HepG2 (cell line): ENCODE data around the gene MYO1E. TPM values are rescaled to one million over a fixed set of nuclear protein-coding genes. Genes with fewer than 3 reads are reported as not detected.

Experiments used
- ATAC-seq: fragments of 200-7000 bp; cut with Tn5 transposase; 3 replicates; pipeline ENCODE4 v1.9.1; 2020; ENCODE audit warnings: mild to moderate bottlenecking, moderate library complexity
- BruUV-seq: library from RNA; stranded (reverse); fragments of 400-500 nt; replicated peaks from 2 replicates; lab custom pipeline; 2021; lab: Mats Ljungman, UMichigan
- CTCF ChIA-PET: fragments of 300-600 bp; formaldehyde crosslinking; extraction: SDS; loops from one replicate; lab custom pipeline; 2021; ENCODE audit warnings: low total read pairs, inconsistent platforms, low intra/inter-chr PET ratio; lab: Yijun Ruan, JAX
- POLR2A ChIA-PET: fragments of 350-600 bp; sonication (Branson Sonifier 250); formaldehyde crosslinking; loops from one replicate; lab custom pipeline; 2020; ENCODE audit warnings: antibody characterized with exemption, inconsistent platforms; lab: Yijun Ruan, JAX
- DNase-seq: peaks from one replicate; pipeline ENCODE4 v3.0.0-alpha.2; 2015; ENCODE audit warnings: low spot score
- FAIRE-seq: peaks from 3 replicates; lab custom pipeline; 2011; peaks lifted over from hg19 to GRCh38; lab: Jason Lieb, UNC
- H2AFZ ChIP-seq: one replicate; pipeline ENCODE4 v1.6.1; 2011; ENCODE audit warnings: low read length, inconsistent platforms
- H3K27ac ChIP-seq: fragments of 300-600 bp; 3 replicates; pipeline ENCODE4 v1.8.0; 2011; ENCODE audit warnings: mixed run types, mild to moderate bottlenecking, mixed read lengths, low read length, inconsistent platforms; ENCODE audit not compliant: insufficient read depth; ENCODE audit errors: extremely low read length
- H3K27me3 ChIP-seq, 2 experiments: fragments of 200-600 bp in 1 of 2; 2 replicates in 1 of 2; 3 replicates in 1 of 2; pipeline versions ENCODE4 v1.6.0 to v1.8.0; 2011; ENCODE audit warnings: low read length in 2 of 2, mild to moderate bottlenecking in 2 of 2, moderate library complexity in 2 of 2, inconsistent platforms in 1 of 2; ENCODE audit not compliant: insufficient read depth in 2 of 2, control insufficient read depth in 1 of 2
- H3K36me3 ChIP-seq, 2 experiments: fragments of 200-600 bp in 1 of 2; replicated peaks in 1 of 2; 2 replicates in 1 of 2; 3 replicates in 1 of 2; pipeline versions ENCODE4 v1.5.1 to v1.8.0; 2011; ENCODE audit warnings: low read length in 2 of 2, inconsistent platforms in 1 of 2; ENCODE audit not compliant: insufficient read depth in 2 of 2, control insufficient read depth in 1 of 2
- H3K4me1 ChIP-seq: 2 replicates; pipeline ENCODE4 v1.5.1; 2012; ENCODE audit warnings: low read length, inconsistent platforms; ENCODE audit not compliant: insufficient read depth
- H3K4me2 ChIP-seq: 2 replicates; pipeline ENCODE4 v1.6.0; 2011; ENCODE audit warnings: low read depth, low read length, inconsistent platforms
- H3K4me3 ChIP-seq, 3 experiments: fragments of 200-600 bp in 1 of 3; sonication (generic), shearing (Covaris generic) in 1 of 3; replicated peaks in 1 of 3; 2 replicates each; pipeline ENCODE4 v1.5.1; 2011 to 2016; ENCODE audit warnings: low read length in 3 of 3, inconsistent platforms in 2 of 3, low read depth in 2 of 3, mild to moderate bottlenecking in 2 of 3, control low read depth in 1 of 3, mixed read lengths in 1 of 3; ENCODE audit not compliant: insufficient read depth in 1 of 3
- H3K79me2 ChIP-seq: one replicate; pipeline ENCODE4 v1.6.1; 2011; ENCODE audit warnings: low read length, inconsistent platforms; ENCODE audit not compliant: insufficient read depth
- H3K9ac ChIP-seq: 2 replicates; pipeline ENCODE4 v1.6.0; 2011; ENCODE audit warnings: mild to moderate bottlenecking, low read depth, low read length, inconsistent platforms; ENCODE audit not compliant: insufficient read depth
- H3K9me3 ChIP-seq: 2 replicates; pipeline ENCODE4 v1.5.1; 2012; ENCODE audit warnings: mild to moderate bottlenecking, low read length
- H4K20me1 ChIP-seq: 2 replicates; pipeline ENCODE4 v1.6.0; 2011; ENCODE audit warnings: inconsistent platforms, mild to moderate bottlenecking, low read length, moderate library complexity; ENCODE audit not compliant: insufficient read depth
- JARID2 ChIP-seq: sonication (generic); formaldehyde crosslinking; IDR thresholded peaks from 2 replicates; pipeline ENCODE4 v1.8.1; 2023; ENCODE audit warnings: missing genetic modification reagents, inconsistent platforms; ENCODE audit not compliant: insufficient replicate concordance
- KDM6A ChIP-seq: IDR thresholded peaks from 2 replicates; pipeline ENCODE4 v1.6.1; 2016; ENCODE audit warnings: low read depth
- RXRA ChIP-seq: sonication (generic); formaldehyde crosslinking; IDR thresholded peaks from 2 replicates; pipeline ENCODE4 v1.5.1; 2020; ENCODE audit warnings: missing genetic modification reagents
- ZNF614 ChIP-seq: IDR thresholded peaks from 2 replicates; pipeline ENCODE4 v1.6.1; 2018; ENCODE audit warnings: missing biosample characterization, missing genetic modification reagents, inconsistent platforms, borderline replicate concordance
- ZNF770 ChIP-seq: sonication (generic); formaldehyde crosslinking; IDR thresholded peaks from 2 replicates; pipeline ENCODE4 v1.5.0; 2020; ENCODE audit warnings: mild to moderate bottlenecking, missing genetic modification reagents
- ZSCAN25 ChIP-seq: sonication (generic); formaldehyde crosslinking; IDR thresholded peaks from 2 replicates; pipeline ENCODE4 v1.8.0; 2022; ENCODE audit warnings: mild to moderate bottlenecking, missing genetic modification reagents
- WGBS: methylation state at CpG from one replicate; pipeline ENCODE4 v1.1.6; 2017; ENCODE audit warnings: low lambda C conversion rate; 5-methylcytosine and 5-hydroxymethylcytosine counted together
- in situ Hi-C: cut with HindIII; loops from 2 replicates; pipeline ENCODE4 v1.10.0; 2017; ENCODE audit warnings: low pct_unique_long_range_greater_than_20kb; ENCODE audit not compliant: extremely low pct_ligation_motif_present
- intact Hi-C: fragments of 100-400 bp; cut with micrococcal nuclease; formaldehyde crosslinking; loops from one replicate; pipeline ENCODE4 v1.10.0; 2022; ENCODE audit not compliant: unreplicated experiment
- polyA plus RNA-seq, 8 experiments: library from polyadenylated mRNA; depleted of rRNA in 3 of 8; stranded (reverse) in 7 of 8; unstranded in 1 of 8; fragments of >200 nt; fragmentation: Illumina TruSeq in 4 of 8; extraction: Trizol in 4 of 8; gene quantifications; 2 replicates each; pipeline versions ENCODE4 v1.2.1 to v1.2.3, GENCODE V29; 2011 to 2016; ENCODE audit warnings: low read depth in 4 of 8, missing spikeins in 1 of 8, mixed read lengths in 1 of 8; ENCODE audit not compliant: insufficient read depth in 1 of 8
- total RNA-seq, 5 experiments: library from RNA; depleted of rRNA; stranded (reverse); fragments of >200 nt; fragmentation: Illumina TruSeq; extraction: Trizol; gene quantifications; 2 replicates each; pipeline ENCODE4 v1.2.3, GENCODE V29; 2016; ENCODE audit warnings: low read depth in 1 of 5
- TF ChIP-seq, protein P1 (sequence below): sonication (generic); formaldehyde crosslinking; IDR thresholded peaks from 2 replicates; pipeline ENCODE4 v1.4.0; 2020; ENCODE audit warnings: missing genetic modification reagents

The MYO1E gene
- total and polyA plus RNA-seq, 2 of the 13 experiments (the other 11 are each of a cell fraction or from before 2014, with no cell fraction given): 15.7 to 25.1 TPM

DNA sequence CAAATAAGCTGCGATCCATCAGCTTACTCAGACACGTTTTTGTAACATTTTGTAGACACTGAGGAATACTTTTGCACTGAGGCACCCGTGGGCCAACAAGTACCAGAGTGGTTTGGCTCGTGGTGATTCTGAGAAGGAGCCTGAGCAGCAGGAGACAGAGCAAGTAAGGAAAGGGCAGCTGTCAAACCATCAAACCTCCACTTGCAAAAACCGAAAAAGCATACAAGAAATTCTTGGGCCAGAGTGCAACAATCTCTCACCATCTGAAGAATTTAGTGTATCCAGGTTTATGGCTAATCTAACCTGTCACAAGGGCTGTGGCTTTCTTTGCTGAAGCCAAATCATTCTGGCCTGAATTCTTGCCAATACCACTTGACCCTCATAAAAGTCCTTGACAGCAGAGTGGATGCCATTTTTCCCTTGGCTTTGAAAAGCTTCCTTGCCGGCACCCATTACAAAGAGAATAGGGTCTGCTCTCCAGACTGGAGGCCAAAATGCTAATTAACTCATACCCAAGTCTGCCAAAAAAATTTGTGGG, 56.7 kb downstream of the MYO1E start (continued):
- TF ChIP-seq ZNF770 (CRISPR knock-in tag): no peak

DNA sequence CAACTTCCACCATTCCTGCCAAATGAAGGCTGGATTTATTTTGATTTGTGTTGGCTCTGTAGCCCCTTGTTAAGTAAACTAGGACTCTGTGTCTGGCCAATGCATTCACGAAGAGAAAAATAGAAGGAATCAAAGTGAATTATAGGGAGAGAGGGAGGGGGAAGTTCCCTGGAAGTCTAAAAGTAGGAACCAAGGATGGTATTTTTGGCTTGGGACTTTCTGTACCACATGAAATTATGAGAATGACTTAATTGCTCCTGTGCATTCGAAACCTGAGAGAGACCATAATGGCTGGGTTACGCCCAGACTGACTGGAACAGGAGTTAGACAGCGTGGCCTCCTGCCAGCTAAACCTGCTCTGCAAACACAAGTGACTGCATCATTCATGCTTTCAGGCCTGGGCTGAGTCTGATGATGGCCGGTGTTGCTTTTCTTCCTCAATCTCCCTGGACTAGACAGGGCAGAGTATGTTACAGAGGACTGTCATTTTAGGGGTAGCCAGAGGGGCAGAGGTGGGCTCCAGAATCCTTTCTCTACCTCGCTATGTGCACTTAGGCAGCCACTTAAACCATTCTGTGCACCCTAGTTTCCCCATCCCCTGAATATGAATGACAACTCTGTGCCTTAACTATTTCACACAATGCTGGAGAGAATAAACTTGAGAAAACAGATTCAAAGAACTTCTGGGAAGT, 58.9 kb downstream of the MYO1E start:
- H2AFZ ChIP-seq: no peak overlapping the region
- no peak overlapping the region for H3K27ac ChIP-seq
- intact Hi-C loops (no loop called here), in situ Hi-C loops (no loop called here)
- no peak overlapping the region for H3K4me3 ChIP-seq
- H3K36me3 ChIP-seq: no peaks in the 10 kb centered on the region
- ATAC-seq: no peak
- ChIA-PET CTCF (no interaction called here), POLR2A (no interaction called here)
- H3K27me3 ChIP-seq: no peaks in the 10 kb centered on the region
- BruUV-seq: no TSS peak
- H3K79me2 ChIP-seq: peaks cover 3% of the 10 kb centered on the region
- 94% methylated on average over 5 of the region's 6 CpGs for WGBS
- no peak for TF ChIP-seq JARID2 (CRISPR knock-in tag)
- no peak for TF ChIP-seq ZSCAN25
- TF ChIP-seq KDM6A (CRISPR knock-in tag): no peak
- TF ChIP-seq, protein P1, sequence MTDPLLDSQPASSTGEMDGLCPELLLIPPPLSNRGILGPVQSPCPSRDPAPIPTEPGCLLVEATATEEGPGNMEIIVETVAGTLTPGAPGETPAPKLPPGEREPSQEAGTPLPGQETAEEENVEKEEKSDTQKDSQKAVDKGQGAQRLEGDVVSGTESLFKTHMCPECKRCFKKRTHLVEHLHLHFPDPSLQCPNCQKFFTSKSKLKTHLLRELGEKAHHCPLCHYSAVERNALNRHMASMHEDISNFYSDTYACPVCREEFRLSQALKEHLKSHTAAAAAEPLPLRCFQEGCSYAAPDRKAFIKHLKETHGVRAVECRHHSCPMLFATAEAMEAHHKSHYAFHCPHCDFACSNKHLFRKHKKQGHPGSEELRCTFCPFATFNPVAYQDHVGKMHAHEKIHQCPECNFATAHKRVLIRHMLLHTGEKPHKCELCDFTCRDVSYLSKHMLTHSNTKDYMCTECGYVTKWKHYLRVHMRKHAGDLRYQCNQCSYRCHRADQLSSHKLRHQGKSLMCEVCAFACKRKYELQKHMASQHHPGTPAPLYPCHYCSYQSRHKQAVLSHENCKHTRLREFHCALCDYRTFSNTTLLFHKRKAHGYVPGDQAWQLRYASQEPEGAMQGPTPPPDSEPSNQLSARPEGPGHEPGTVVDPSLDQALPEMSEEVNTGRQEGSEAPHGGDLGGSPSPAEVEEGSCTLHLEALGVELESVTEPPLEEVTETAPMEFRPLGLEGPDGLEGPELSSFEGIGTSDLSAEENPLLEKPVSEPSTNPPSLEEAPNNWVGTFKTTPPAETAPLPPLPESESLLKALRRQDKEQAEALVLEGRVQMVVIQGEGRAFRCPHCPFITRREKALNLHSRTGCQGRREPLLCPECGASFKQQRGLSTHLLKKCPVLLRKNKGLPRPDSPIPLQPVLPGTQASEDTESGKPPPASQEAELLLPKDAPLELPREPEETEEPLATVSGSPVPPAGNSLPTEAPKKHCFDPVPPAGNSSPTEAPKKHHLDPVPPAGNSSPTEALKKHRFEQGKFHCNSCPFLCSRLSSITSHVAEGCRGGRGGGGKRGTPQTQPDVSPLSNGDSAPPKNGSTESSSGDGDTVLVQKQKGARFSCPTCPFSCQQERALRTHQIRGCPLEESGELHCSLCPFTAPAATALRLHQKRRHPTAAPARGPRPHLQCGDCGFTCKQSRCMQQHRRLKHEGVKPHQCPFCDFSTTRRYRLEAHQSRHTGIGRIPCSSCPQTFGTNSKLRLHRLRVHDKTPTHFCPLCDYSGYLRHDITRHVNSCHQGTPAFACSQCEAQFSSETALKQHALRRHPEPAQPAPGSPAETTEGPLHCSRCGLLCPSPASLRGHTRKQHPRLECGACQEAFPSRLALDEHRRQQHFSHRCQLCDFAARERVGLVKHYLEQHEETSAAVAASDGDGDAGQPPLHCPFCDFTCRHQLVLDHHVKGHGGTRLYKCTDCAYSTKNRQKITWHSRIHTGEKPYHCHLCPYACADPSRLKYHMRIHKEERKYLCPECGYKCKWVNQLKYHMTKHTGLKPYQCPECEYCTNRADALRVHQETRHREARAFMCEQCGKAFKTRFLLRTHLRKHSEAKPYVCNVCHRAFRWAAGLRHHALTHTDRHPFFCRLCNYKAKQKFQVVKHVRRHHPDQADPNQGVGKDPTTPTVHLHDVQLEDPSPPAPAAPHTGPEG (CRISPR knock-in tag): no peak
- TF ChIP-seq ZNF614 (CRISPR knock-in tag): no peak
- TF ChIP-seq RXRA (CRISPR knock-in tag): no peak
- TF ChIP-seq, all 625 proteins: peak for 0
- no peak overlapping the region for H3K9ac ChIP-seq
- no peaks in the 10 kb centered on the region for H4K20me1 ChIP-seq
- H3K4me1 ChIP-seq: 0 out of 2 replicates have a peak, but pooled peaks cover 11% of the 10 kb centered on the region
- no peak for FAIRE-seq
- no peaks in the 10 kb centered on the region for H3K9me3 ChIP-seq
- H3K4me2 ChIP-seq: no peak overlapping the region
- DNase-seq: peak; percentile 9
